IMR-90 (cell line): ENCODE measurements around the gene PDCD1. TPM values are rescaled to one million over a fixed set of nuclear protein-coding genes. Genes with fewer than 3 reads are reported as not detected.

Experiments
- ATAC-seq: fragments of 200-7000 bp; cut with Tn5 transposase; 2 replicates; pipeline ENCODE4 v1.9.1; 2020; ENCODE audit warnings: low read depth, mild to moderate bottlenecking, moderate library complexity
- BruUV-seq: library from RNA; stranded (reverse); fragments of 400-500 nt; replicated peaks from 2 replicates; lab custom pipeline; 2021; lab: Mats Ljungman, UMichigan
- CTCF ChIA-PET: fragments of 300-600 bp; formaldehyde crosslinking; extraction: SDS; loops from one replicate; lab custom pipeline; 2021; ENCODE audit warnings: antibody characterized with exemption; lab: Yijun Ruan, JAX
- POLR2A ChIA-PET: fragments of 300-600 bp; sonication (Branson Sonifier 250); formaldehyde crosslinking; loops from one replicate; lab custom pipeline; 2022; ENCODE audit warnings: antibody characterized with exemption; ENCODE audit not compliant: unreplicated experiment; lab: Charles Lee
- DNase-seq: peaks from one replicate; pipeline ENCODE4 v3.0.0; 2013
- H2AFZ ChIP-seq: replicated peaks from 2 replicates; pipeline ENCODE3; 2013; ENCODE audit warnings: low read length, mild to moderate bottlenecking; ENCODE audit not compliant: poor library complexity
- H2AK5ac ChIP-seq: 2 replicates; pipeline ENCODE4 v1.6.1; 2013; ENCODE audit warnings: low read depth, low read length, inconsistent platforms
- H2AK9ac ChIP-seq: replicated peaks from 2 replicates; pipeline ENCODE3; 2013; ENCODE audit warnings: mild to moderate bottlenecking, low read depth, low read length, moderate library complexity; ENCODE audit not compliant: poor library complexity
- H2BK120ac ChIP-seq: 2 replicates; pipeline ENCODE4 v1.6.1; 2013; ENCODE audit warnings: low read depth, low read length, inconsistent platforms
- H2BK15ac ChIP-seq: 3 replicates; pipeline ENCODE4 v1.6.1; 2013; ENCODE audit warnings: low read depth, low read length, inconsistent platforms
- H2BK20ac ChIP-seq: 2 replicates; pipeline ENCODE4 v1.6.1; 2013; ENCODE audit warnings: low read depth, mild to moderate bottlenecking, inconsistent platforms, low read length, moderate library complexity
- H2BK5ac ChIP-seq: 2 replicates; pipeline ENCODE4 v1.6.1; 2013; ENCODE audit warnings: mild to moderate bottlenecking, low read depth, low read length, inconsistent platforms; ENCODE audit not compliant: poor library complexity, severe bottlenecking
- H3K14ac ChIP-seq: replicated peaks from 2 replicates; pipeline ENCODE4 v1.6.1; 2013; ENCODE audit warnings: low read depth, low read length, inconsistent platforms
- H3K18ac ChIP-seq: 2 replicates; pipeline ENCODE4 v1.6.1; 2013; ENCODE audit warnings: low read depth, low read length, control low read depth
- H3K23ac ChIP-seq: 2 replicates; pipeline ENCODE4 v1.6.1; 2013; ENCODE audit warnings: low read depth, low read length, inconsistent platforms
- H3K27ac ChIP-seq: 2 replicates; pipeline ENCODE4 v1.5.1; 2013; ENCODE audit warnings: mild to moderate bottlenecking, control low read depth, low read length; ENCODE audit not compliant: insufficient read depth
- H3K27me3 ChIP-seq: 2 replicates; pipeline ENCODE4 v1.6.1; 2013; ENCODE audit warnings: low read length; ENCODE audit not compliant: control insufficient read depth, insufficient read depth
- H3K36me3 ChIP-seq: 2 replicates; pipeline ENCODE4 v1.6.1; 2013; ENCODE audit warnings: low read length, mixed read lengths; ENCODE audit not compliant: control insufficient read depth, insufficient read depth
- H3K4ac ChIP-seq: 2 replicates; pipeline ENCODE4 v1.6.1; 2013; ENCODE audit warnings: low read depth, low read length, inconsistent platforms
- H3K4me1 ChIP-seq: 2 replicates; pipeline ENCODE4 v1.6.1; 2013; ENCODE audit warnings: low read length, mixed read lengths; ENCODE audit not compliant: control insufficient read depth, insufficient read depth
- H3K4me2 ChIP-seq: 2 replicates; pipeline ENCODE4 v1.6.1; 2013; ENCODE audit warnings: low read depth, mild to moderate bottlenecking, control low read depth, low read length, moderate library complexity
- H3K4me3 ChIP-seq: 2 replicates; pipeline ENCODE4 v1.5.1; 2013; ENCODE audit warnings: low read depth, mild to moderate bottlenecking, control low read depth, low read length, moderate library complexity; ENCODE audit not compliant: insufficient read depth
- H3K56ac ChIP-seq: 2 replicates; pipeline ENCODE4 v1.6.1; 2013; ENCODE audit warnings: low read length, inconsistent platforms; ENCODE audit not compliant: insufficient read depth; ENCODE audit errors: extremely low read depth
- H3K79me1 ChIP-seq, 2 experiments: 2 replicates each; pipeline ENCODE4 v1.6.1; 2013; ENCODE audit warnings: low read length in 2 of 2, inconsistent platforms in 1 of 2, low read depth in 1 of 2
- H3K9ac ChIP-seq: 2 replicates; pipeline ENCODE4 v1.6.1; 2013; ENCODE audit warnings: low read depth, low read length, control low read depth
- H3K9me1 ChIP-seq: 2 replicates; pipeline ENCODE4 v1.6.1; 2013; ENCODE audit warnings: low read length, inconsistent platforms; ENCODE audit not compliant: insufficient read depth
- H3K9me3 ChIP-seq: 2 replicates; pipeline ENCODE4 v1.6.1; 2013; ENCODE audit warnings: low read length; ENCODE audit not compliant: control insufficient read depth, insufficient read depth
- H4K20me1 ChIP-seq: 2 replicates; pipeline ENCODE4 v1.6.1; 2013; ENCODE audit warnings: low read length, inconsistent platforms; ENCODE audit not compliant: insufficient read depth
- H4K5ac ChIP-seq: 2 replicates; pipeline ENCODE4 v1.6.1; 2013; ENCODE audit warnings: mild to moderate bottlenecking, low read depth, low read length, control low read depth
- H4K8ac ChIP-seq, 2 experiments: 2 replicates each; pipeline ENCODE4 v1.6.1; 2013; ENCODE audit warnings: low read depth in 2 of 2, low read length in 2 of 2, control low read depth in 1 of 2, inconsistent platforms in 1 of 2
- H4K91ac ChIP-seq: 2 replicates; pipeline ENCODE4 v1.6.1; 2013; ENCODE audit warnings: low read depth, low read length, inconsistent platforms; ENCODE audit not compliant: insufficient read depth
- CEBPB ChIP-seq: IDR thresholded peaks from 2 replicates; pipeline ENCODE4 v1.6.1; 2012; ENCODE audit warnings: low read depth, low read length, improper control_type of control experiment
- CHD1 ChIP-seq: IDR thresholded peaks from 2 replicates; pipeline ENCODE4 v1.6.1; 2012; ENCODE audit warnings: low read depth, low read length, improper control_type of control experiment
- MAFK ChIP-seq: IDR thresholded peaks from 2 replicates; pipeline ENCODE4 v1.6.1; 2012; ENCODE audit warnings: low read depth, low read length, improper control_type of control experiment
- MAZ ChIP-seq: IDR thresholded peaks from 2 replicates; pipeline ENCODE4 v1.6.1; 2012; ENCODE audit warnings: low read depth, mild to moderate bottlenecking, low read length, improper control_type of control experiment, moderate library complexity, borderline replicate concordance
- NFE2L2 ChIP-seq: fragments of 150-350 bp; IDR thresholded peaks from 2 replicates; pipeline ENCODE4 v1.6.1; 2016; ENCODE audit warnings: low read depth, mild to moderate bottlenecking, low read length
- RCOR1 ChIP-seq: IDR thresholded peaks from 2 replicates; pipeline ENCODE4 v1.6.1; 2012; ENCODE audit warnings: mild to moderate bottlenecking, low read length, improper control_type of control experiment; ENCODE audit not compliant: insufficient replicate concordance
- RFX5 ChIP-seq: IDR thresholded peaks from 2 replicates; pipeline ENCODE4 v1.8.0; 2012; ENCODE audit warnings: low read depth, mild to moderate bottlenecking, low read length, moderate library complexity
- WGBS, 2 experiments: methylation state at CpG; one replicate each; pipeline versions ENCODE4 v1.1.5 to v1.1.7; 2013; ENCODE audit warnings: missing lambda C conversion rate in 2 of 2; ENCODE audit not compliant: insufficient read length in 1 of 2; ENCODE audit errors: extremely low coverage in 2 of 2; 5-methylcytosine and 5-hydroxymethylcytosine counted together
- dilution Hi-C: fragments of 300-500 bp; cut with HindIII; formaldehyde crosslinking; loops from one replicate; pipeline ENCODE4 v1.14.3; 2018; ENCODE audit warnings: low sequenced_read_pairs; ENCODE audit not compliant: unreplicated experiment
- in situ Hi-C: fragments of 300-500 bp; cut with MboI; formaldehyde crosslinking; loops from 3 replicates; pipeline ENCODE4 v1.14.3; 2019; ENCODE audit warnings: low sequenced_read_pairs, inconsistent platforms, mixed read lengths
- intact Hi-C: fragments of 100-400 bp; cut with micrococcal nuclease; formaldehyde crosslinking; loops from 2 replicates; pipeline ENCODE4 v1.10.0; 2022
- polyA plus RNA-seq, 3 experiments: library from polyadenylated mRNA; depleted of rRNA; stranded (reverse); fragments of >200 nt; gene quantifications; 2 replicates each; pipeline ENCODE4 v1.2.3, GENCODE V29; 2012; ENCODE audit warnings: low replicate concordance in 1 of 3
- total RNA-seq: library from RNA; depleted of rRNA; stranded (reverse); fragments of >200 nt; gene quantifications from 2 replicates; pipeline ENCODE4 v1.2.3, GENCODE V29; 2012
- TF ChIP-seq, protein P1 (sequence below): conservative IDR thresholded peaks from 2 replicates; pipeline ENCODE4 v1.5.1; 2012; ENCODE audit warnings: mild to moderate bottlenecking, low read depth, low read length, improper control_type of control experiment
- TF ChIP-seq, protein P2 (sequence below): fragments of 150-350 bp; IDR thresholded peaks from 2 replicates; pipeline ENCODE4 v1.6.1; 2017; ENCODE audit warnings: mild to moderate bottlenecking, antibody characterized with exemption, low read length, low read depth
- TF ChIP-seq, protein P3 (sequence below): fragments of 150-350 bp; IDR thresholded peaks from 2 replicates; pipeline ENCODE4 v1.6.1; 2016; ENCODE audit warnings: low read depth, mild to moderate bottlenecking, low read length, moderate library complexity, borderline replicate concordance

The PDCD1 gene
- total and polyA plus RNA-seq, 2 of the 4 experiments (the other 2 are of a cell fraction) = not detected

DNA sequence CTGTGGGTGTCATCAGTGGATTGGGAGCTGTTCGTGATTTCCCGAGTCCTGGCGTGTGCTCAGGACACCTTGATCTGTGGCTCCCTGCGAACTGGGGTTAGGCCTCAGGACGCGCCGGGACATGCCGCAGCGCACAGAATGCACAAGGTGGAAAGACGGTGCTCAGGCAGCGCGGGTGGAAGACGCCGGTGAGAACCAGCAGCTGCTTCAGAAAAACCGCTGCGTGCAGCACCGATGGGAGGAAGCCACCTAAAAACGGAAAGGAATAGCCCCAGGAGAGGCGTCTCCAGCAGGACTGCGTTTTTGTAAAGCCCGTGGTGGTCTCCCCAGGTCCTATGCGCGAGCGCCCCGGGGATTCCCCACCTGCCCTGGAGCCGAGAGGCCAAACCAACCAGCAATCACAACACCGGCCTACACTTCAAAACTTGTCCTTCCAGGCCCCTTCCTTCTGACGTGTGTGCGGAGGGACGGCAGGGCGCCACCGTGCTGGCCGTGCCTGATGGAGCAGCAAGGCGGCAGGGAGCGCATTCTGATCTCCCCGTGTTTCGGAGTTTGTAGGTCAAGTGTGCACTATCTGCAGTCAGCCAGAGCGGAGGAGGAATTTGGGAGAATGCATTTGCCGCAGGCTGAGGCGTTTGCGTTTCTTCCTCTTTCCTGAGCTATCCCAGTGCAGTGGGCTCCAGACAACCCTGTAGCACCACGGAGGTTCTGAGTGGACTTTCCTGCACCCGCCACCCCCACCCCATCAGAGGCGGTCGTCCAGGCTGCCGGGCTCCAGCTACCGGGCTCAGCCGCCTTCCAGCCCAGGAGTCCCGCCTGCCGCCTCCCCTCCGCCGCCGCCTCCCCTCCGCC is 43.0 kb upstream of the PDCD1 start:
- peaks cover 2% of the 10 kb centered on the region; the same call in 1 of the 2 replicates for H3K27me3 ChIP-seq
- H3K23ac ChIP-seq = no peak overlapping the region
- H3K4me3 ChIP-seq = no peak overlapping the region
- H3K79me1 ChIP-seq = no peaks in the 10 kb centered on the region
- H3K4me1 ChIP-seq = no peaks in the 10 kb centered on the region; the same call in 1 of the 2 replicates
- no peak overlapping the region for H3K4ac ChIP-seq
- intact Hi-C loops = no loop called here
- peak overlapping the region; percentile 17 for H2AFZ ChIP-seq
- H3K14ac ChIP-seq = no peak overlapping the region
- H3K56ac ChIP-seq = no peak overlapping the region
- BruUV-seq = no TSS peak
- H3K9me1 ChIP-seq = no peaks in the 10 kb centered on the region
- CTCF ChIA-PET = no interaction called here
- POLR2A ChIA-PET = no interaction called here
- dilution Hi-C loops = no loop called here
- in situ Hi-C loops = no loop called here
- H2AK9ac ChIP-seq = no peak overlapping the region
- no peak overlapping the region for H3K4me2 ChIP-seq
- peak; percentile 12; the same call in 1 of the 2 replicates for ATAC-seq
- H4K20me1 ChIP-seq = no peaks in the 10 kb centered on the region
- H2BK20ac ChIP-seq = no peak overlapping the region
- H4K5ac ChIP-seq = no peak overlapping the region
- no peaks in the 10 kb centered on the region for H3K9me3 ChIP-seq
- H2BK120ac ChIP-seq = no peak overlapping the region
- WGBS, 2 experiments = 74% methylated on average over 22 of the region's 54 CpGs; no CpG with 5 or more reads in 1 of the 2 experiments
- no peak overlapping the region for H3K27ac ChIP-seq
- H3K9ac ChIP-seq = no peak overlapping the region
- no peaks in the 10 kb centered on the region for H3K36me3 ChIP-seq
- DNase-seq = no peak
- H2AK5ac ChIP-seq = no peak overlapping the region
- H4K8ac ChIP-seq = no peak overlapping the region
- TF ChIP-seq CHD1 = no peak
- TF ChIP-seq NFE2L2 = no peak
- TF ChIP-seq MAFK = no peak
- TF ChIP-seq, protein P1, sequence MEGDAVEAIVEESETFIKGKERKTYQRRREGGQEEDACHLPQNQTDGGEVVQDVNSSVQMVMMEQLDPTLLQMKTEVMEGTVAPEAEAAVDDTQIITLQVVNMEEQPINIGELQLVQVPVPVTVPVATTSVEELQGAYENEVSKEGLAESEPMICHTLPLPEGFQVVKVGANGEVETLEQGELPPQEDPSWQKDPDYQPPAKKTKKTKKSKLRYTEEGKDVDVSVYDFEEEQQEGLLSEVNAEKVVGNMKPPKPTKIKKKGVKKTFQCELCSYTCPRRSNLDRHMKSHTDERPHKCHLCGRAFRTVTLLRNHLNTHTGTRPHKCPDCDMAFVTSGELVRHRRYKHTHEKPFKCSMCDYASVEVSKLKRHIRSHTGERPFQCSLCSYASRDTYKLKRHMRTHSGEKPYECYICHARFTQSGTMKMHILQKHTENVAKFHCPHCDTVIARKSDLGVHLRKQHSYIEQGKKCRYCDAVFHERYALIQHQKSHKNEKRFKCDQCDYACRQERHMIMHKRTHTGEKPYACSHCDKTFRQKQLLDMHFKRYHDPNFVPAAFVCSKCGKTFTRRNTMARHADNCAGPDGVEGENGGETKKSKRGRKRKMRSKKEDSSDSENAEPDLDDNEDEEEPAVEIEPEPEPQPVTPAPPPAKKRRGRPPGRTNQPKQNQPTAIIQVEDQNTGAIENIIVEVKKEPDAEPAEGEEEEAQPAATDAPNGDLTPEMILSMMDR = no peak
- TF ChIP-seq, protein P2, sequence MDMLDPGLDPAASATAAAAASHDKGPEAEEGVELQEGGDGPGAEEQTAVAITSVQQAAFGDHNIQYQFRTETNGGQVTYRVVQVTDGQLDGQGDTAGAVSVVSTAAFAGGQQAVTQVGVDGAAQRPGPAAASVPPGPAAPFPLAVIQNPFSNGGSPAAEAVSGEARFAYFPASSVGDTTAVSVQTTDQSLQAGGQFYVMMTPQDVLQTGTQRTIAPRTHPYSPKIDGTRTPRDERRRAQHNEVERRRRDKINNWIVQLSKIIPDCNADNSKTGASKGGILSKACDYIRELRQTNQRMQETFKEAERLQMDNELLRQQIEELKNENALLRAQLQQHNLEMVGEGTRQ = no peak
- TF ChIP-seq RCOR1 = no peak
- TF ChIP-seq CEBPB = no peak
- TF ChIP-seq, protein P3, sequence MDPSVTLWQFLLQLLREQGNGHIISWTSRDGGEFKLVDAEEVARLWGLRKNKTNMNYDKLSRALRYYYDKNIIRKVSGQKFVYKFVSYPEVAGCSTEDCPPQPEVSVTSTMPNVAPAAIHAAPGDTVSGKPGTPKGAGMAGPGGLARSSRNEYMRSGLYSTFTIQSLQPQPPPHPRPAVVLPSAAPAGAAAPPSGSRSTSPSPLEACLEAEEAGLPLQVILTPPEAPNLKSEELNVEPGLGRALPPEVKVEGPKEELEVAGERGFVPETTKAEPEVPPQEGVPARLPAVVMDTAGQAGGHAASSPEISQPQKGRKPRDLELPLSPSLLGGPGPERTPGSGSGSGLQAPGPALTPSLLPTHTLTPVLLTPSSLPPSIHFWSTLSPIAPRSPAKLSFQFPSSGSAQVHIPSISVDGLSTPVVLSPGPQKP = no peak
- no peak for TF ChIP-seq RFX5
- TF ChIP-seq MAZ = no peak
- no peak overlapping the region for H2BK15ac ChIP-seq
- no peak overlapping the region for H3K18ac ChIP-seq
- H4K91ac ChIP-seq = no peak overlapping the region
- H2BK5ac ChIP-seq = no peak overlapping the region
